Bronchial epithelial cell (primary cell): ENCODE results near the gene TBX3. TPM values are rescaled to one million over a fixed set of nuclear protein-coding genes. Genes with fewer than 3 reads are reported as not detected.

Experiments used
- DNase-seq: peaks from one replicate; pipeline ENCODE4 v3.0.0-alpha.2; 2010; ENCODE audit warnings: low read depth
- FAIRE-seq: peaks from 2 replicates; lab custom pipeline; 2011; peaks lifted over from hg19 to GRCh38; lab: Jason Lieb, UNC
- H3K27me3 ChIP-seq: 2 replicates; pipeline ENCODE4 v1.5.1; 2011; ENCODE audit warnings: low read length; ENCODE audit not compliant: control insufficient read depth, insufficient read depth
- H3K36me3 ChIP-seq: 2 replicates; pipeline ENCODE4 v1.5.1; 2011; ENCODE audit warnings: low read length; ENCODE audit not compliant: control insufficient read depth, insufficient read depth
- H3K4me3 ChIP-seq: 2 replicates; pipeline ENCODE4 v1.5.1; 2011; ENCODE audit warnings: mild to moderate bottlenecking, low read depth, low read length, control low read depth
- total RNA-seq: library from RNA; depleted of rRNA; stranded (reverse); fragments of >200 nt; gene quantifications from 2 replicates; pipeline ENCODE4 v1.2.1, GENCODE V29; 2014
- TF ChIP-seq, protein P1 (sequence below): IDR thresholded peaks from 2 replicates; pipeline ENCODE4 v1.5.1; 2011; ENCODE audit warnings: mild to moderate bottlenecking, moderate library complexity, low read length, control low read depth, inconsistent platforms; ENCODE audit not compliant: insufficient read depth, severe bottlenecking

Gene TBX3
- total RNA-seq, 1 donor from 2014 or later: 1.3 TPM

DNA sequence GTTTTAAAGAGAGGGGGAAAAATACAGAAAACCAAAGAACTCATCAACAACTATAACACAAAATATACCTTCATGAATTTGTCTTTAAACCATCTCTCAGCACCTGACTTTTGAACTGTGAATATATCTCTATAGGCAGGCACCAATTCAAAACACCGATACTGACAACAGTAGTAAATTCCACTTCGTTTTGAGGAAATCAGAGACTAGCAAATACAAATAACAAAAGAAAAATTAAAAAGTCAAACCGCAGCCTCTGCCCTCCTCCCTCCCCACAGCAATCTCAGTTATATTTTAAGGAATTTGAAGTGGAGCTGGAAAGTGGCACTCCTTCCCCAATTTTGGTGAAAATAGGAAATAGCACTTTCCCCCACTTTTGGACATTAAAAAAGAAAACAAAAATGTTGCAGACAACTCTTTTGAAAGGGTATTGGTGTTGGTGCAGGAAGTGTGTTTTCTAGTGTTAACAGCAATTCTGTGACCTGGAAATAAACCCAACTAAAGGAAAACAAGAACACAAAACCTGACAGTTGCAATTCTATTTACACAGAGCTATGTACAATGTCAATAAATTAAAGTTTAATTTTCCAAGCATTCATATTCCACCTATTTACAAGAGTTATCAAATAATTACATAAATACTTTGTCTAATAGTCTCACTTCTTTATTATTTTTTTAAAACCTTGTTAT is 13.5 kb downstream of the TBX3 start:
- TF ChIP-seq, protein P1, sequence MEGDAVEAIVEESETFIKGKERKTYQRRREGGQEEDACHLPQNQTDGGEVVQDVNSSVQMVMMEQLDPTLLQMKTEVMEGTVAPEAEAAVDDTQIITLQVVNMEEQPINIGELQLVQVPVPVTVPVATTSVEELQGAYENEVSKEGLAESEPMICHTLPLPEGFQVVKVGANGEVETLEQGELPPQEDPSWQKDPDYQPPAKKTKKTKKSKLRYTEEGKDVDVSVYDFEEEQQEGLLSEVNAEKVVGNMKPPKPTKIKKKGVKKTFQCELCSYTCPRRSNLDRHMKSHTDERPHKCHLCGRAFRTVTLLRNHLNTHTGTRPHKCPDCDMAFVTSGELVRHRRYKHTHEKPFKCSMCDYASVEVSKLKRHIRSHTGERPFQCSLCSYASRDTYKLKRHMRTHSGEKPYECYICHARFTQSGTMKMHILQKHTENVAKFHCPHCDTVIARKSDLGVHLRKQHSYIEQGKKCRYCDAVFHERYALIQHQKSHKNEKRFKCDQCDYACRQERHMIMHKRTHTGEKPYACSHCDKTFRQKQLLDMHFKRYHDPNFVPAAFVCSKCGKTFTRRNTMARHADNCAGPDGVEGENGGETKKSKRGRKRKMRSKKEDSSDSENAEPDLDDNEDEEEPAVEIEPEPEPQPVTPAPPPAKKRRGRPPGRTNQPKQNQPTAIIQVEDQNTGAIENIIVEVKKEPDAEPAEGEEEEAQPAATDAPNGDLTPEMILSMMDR: no peak
- Histone ChIP-seq H3K4me3 (no peak overlapping the region), H3K27me3 (peaks cover 43% of the 10 kb centered on the region), H3K36me3 (no peaks in the 10 kb centered on the region)
- FAIRE-seq (no peak), DNase-seq (no peak)

DNA sequence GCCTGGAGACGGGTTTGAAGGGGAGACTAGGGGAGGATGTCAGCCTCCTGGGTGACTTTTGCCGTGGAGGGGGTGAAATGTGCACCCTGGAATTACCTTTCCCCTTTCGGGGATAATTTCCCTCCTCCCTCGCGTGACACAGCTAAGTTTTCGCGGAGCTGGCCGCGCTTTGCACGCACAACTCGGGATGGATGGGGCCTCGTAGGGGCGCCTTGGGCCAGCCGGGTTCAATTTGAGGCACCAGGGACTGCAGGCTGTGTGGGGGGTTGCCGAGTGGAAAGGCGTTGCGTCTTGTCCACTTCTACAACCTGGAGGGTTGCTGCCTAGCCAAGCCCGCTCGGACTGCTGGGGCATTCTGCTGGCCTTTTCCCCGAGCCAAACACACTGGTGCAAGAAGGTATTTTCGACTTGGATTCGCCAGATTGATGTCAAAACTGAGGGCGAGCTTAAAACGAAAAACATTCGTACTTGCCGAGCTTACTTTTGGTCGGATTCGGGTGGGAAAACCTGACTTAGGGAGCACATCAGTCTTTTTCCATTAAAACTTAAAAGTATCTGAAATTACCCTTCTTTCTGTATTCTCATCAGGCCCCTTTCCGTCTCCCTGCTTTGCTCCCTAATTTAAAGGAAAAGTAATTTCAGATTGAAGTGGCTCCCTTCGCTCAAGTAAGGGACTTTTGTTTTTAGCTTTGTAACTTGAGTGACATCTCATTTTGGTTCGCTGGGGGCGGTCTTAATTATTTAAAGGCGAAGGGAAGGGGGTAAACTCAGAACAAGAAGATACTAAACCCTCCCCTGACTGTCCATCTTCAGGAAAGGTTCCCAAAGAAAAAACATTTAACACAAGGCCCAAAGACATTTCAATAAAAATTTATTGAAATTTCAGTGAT is 14.3 kb downstream of the TBX3 start:
- DNase-seq: no peak
- no peak for FAIRE-seq
- TF ChIP-seq, protein P1: no peak
- no peaks in the 10 kb centered on the region for H3K36me3 ChIP-seq
- H3K4me3 ChIP-seq: no peak overlapping the region
- H3K27me3 ChIP-seq: peaks cover 48% of the 10 kb centered on the region

DNA sequence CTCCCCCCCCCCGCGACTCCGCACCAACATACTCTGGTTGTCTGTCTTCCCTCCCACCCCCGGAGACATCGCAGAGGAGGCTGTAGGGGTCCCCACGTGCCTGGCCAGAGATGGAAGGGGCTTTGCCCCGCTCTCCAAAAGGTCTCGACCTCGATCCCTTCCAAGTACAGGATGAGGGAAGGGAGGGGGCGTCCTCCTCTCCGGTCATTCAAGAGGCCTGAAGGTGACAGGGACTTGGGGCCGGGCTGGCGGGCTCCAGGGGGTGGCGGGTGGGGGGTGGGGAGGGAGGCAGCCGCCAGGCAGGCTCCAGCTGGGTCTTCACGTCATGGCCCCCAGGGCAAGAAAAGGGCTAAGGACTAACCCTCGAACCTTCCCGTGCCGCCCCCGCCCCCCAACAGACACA is 15.1 kb downstream of the TBX3 start:
- FAIRE-seq (no peak), DNase-seq (no peak)
- peaks cover 49% of the 10 kb centered on the region for H3K27me3 ChIP-seq
- TF ChIP-seq, protein P1: no peak
- H3K4me3 ChIP-seq: no peak overlapping the region
- H3K36me3 ChIP-seq: no peaks in the 10 kb centered on the region

DNA sequence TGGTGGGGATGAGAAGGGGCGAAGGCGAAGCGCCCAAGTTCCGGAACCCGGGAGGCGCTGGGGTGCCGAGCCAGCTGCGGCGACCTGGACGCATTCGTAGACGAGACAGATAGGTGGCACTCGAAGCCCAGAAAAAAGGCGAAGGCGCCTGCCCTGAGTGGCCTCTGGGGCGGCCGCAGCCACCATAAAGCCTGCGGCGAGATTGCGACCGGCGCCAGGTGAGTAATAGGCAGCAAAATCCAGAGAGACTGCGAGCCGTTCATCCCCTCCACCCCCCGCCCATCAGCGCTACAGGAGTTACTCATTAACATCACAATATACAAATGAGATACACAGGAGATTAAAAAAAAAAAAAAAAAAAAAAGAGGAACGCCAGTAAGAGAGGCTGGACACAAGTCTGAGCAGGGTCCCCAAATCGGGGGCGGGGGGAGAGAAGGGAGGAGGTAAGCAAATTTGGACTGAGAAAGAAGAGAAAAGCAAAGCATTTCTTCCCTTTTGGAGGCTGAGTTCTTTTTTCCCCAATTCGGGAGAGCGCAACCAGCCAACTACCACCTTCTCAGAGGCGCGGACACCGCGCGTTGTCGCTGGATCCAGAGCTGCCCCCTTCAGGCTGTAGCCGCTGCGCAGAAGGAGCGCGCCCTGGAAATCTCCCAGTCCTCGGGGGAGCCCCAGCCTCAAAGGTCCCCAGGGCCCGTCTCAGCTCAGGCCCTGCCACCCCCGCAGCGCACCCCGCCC is 15.7 kb downstream of the TBX3 start:
- TF ChIP-seq, protein P1: peak; percentile 69
- FAIRE-seq (no peak), DNase-seq (peak; percentile 54)
- H3K36me3 ChIP-seq: no peaks in the 10 kb centered on the region
- no peak overlapping the region for H3K4me3 ChIP-seq
- peaks cover 47% of the 10 kb centered on the region for H3K27me3 ChIP-seq

DNA sequence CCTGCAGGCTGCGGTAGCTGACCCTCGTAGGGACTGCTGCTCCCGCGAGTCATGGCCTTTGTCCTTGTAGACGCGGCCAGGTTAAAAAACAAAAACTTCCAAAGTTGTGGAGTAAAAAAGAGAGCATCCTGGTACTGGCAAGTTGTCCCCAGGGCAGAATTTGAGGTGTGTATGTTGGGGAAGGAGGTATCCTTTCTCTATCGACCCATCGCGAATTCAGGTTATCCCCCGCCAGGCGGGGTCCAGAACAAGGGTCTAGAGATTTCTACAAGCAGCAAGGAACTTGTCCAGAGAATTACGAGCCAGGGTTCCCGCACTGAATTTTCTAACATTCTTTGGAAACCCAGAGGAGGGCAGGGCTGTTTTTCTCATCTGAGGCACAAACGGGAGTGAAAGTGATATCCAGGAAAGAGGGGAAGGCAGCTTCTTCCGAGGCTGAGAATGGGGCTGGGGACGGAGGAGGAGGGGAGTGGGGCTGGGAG is 16.3 kb downstream of the TBX3 start:
- no peak for FAIRE-seq
- no peak for DNase-seq
- Histone ChIP-seq H3K27me3 (peaks cover 47% of the 10 kb centered on the region), H3K36me3 (no peaks in the 10 kb centered on the region), H3K4me3 (no peak overlapping the region)
- TF ChIP-seq, protein P1: no peak
